Thoracic aorta (tissue), 2 donors: ENCODE measurements around the gene SH3BP4. TPM values are rescaled to one million over a fixed set of nuclear protein-coding genes. Genes with fewer than 3 reads are reported as not detected.

ENCODE experiments used
- ATAC-seq: fragments of 150-250 bp; one replicate; pipeline ENCODE4 v1.8.0; 2017; ENCODE audit warnings: low read depth; ENCODE audit not compliant: insufficient number of reproducible peaks, low FRiP score
- DNase-seq: peaks from one replicate; pipeline ENCODE4 v3.0.0-alpha.2; 2020; ENCODE audit warnings: low spot score
- H3K27ac ChIP-seq, 2 donors: fragments of 200-600 bp; sonication (generic); 1 replicate in 1 of 2; 2 replicates in 1 of 2; pipeline ENCODE4 v1.5.1; 2016; ENCODE audit warnings: mild to moderate bottlenecking in 2 of 2, moderate library complexity in 2 of 2
- H3K27me3 ChIP-seq: fragments of 200-600 bp; sonication (generic); replicated peaks from 2 replicates; pipeline ENCODE4 v1.6.0; 2016; ENCODE audit warnings: mild to moderate bottlenecking; ENCODE audit not compliant: insufficient read depth
- H3K36me3 ChIP-seq: fragments of 200-600 bp; sonication (generic); one replicate; pipeline ENCODE4 v1.5.1; 2016
- H3K4me1 ChIP-seq, 2 donors: fragments of 200-600 bp; sonication (generic); 1 replicate in 1 of 2; 2 replicates in 1 of 2; pipeline versions ENCODE4 v1.5.1 to v1.6.0; 2016; ENCODE audit warnings: low read depth in 2 of 2, mild to moderate bottlenecking in 1 of 2; ENCODE audit not compliant: control insufficient read depth in 1 of 2
- H3K4me3 ChIP-seq: fragments of 200-600 bp; sonication (generic); 2 replicates; pipeline ENCODE4 v1.5.1; 2016; ENCODE audit warnings: mild to moderate bottlenecking
- H3K9me3 ChIP-seq: fragments of 200-600 bp; sonication (generic); 2 replicates; pipeline ENCODE4 v1.5.1; 2016
- CTCF ChIP-seq: fragments of 200-600 bp; sonication (generic); IDR thresholded peaks from one replicate; pipeline ENCODE4 v1.5.1; 2019; ENCODE audit warnings: antibody characterized with exemption
- total RNA-seq, 2 donors: library from RNA; depleted of rRNA; stranded (reverse); fragments of >200 nt; gene quantifications; one replicate each; pipeline versions ENCODE4 v1.1.0 to v1.2.3, GENCODE V29; 2016

The SH3BP4 gene
- total RNA-seq, 2 donors from 2014 or later: 24.0 to 32.4 TPM

- no peak for TF ChIP-seq CTCF
These were observed 55.2 kb downstream of the SH3BP4 start for GRCh38 chr2:235006986-235007385.

GRCh38 chr2:235007664-235008457 lies 56.0 kb downstream of the SH3BP4 start:
- ATAC-seq (no peak), DNase-seq (no peak)
- no peaks in the 10 kb centered on the region for H3K36me3 ChIP-seq
- no peak overlapping the region for H3K27ac ChIP-seq
- H3K4me3 ChIP-seq: no peak overlapping the region
- H3K4me1 ChIP-seq: peaks cover 11 to 21% of the 10 kb centered on the region in 2 donors
- TF ChIP-seq CTCF: no peak
- H3K9me3 ChIP-seq: no peaks in the 10 kb centered on the region
- no peaks in the 10 kb centered on the region for H3K27me3 ChIP-seq

More at GRCh38 chr2:235006986-235007385, 55.2 kb downstream of the SH3BP4 start:
- peaks cover 11 to 21% of the 10 kb centered on the region in 2 donors for H3K4me1 ChIP-seq
- ATAC-seq (no peak), DNase-seq (no peak)
- no peaks in the 10 kb centered on the region for H3K27me3 ChIP-seq
- no peak overlapping the region for H3K4me3 ChIP-seq
- no peak overlapping the region for H3K27ac ChIP-seq
- H3K9me3 ChIP-seq: no peaks in the 10 kb centered on the region
- no peaks in the 10 kb centered on the region for H3K36me3 ChIP-seq

- Histone ChIP-seq H3K36me3 (no peaks in the 10 kb centered on the region), H3K4me3 (no peak overlapping the region), H3K27me3 (no peaks in the 10 kb centered on the region), H3K27ac (no peak overlapping the region), H3K4me1 (peaks cover 11 to 21% of the 10 kb centered on the region in 2 donors), H3K9me3 (no peaks in the 10 kb centered on the region)
- no peak for TF ChIP-seq CTCF
- ATAC-seq: no peak
- no peak for DNase-seq
These were observed 56.8 kb downstream of the SH3BP4 start for GRCh38 chr2:235008584-235009044.

- H3K27ac ChIP-seq: no peak overlapping the region
- H3K36me3 ChIP-seq: no peaks in the 10 kb centered on the region
- H3K27me3 ChIP-seq: no peaks in the 10 kb centered on the region
- H3K4me3 ChIP-seq: no peak overlapping the region
- H3K4me1 ChIP-seq: peaks cover 11 to 18% of the 10 kb centered on the region in 2 donors
- ATAC-seq (no peak), DNase-seq (no peak)
- TF ChIP-seq CTCF: no peak
- H3K9me3 ChIP-seq: no peaks in the 10 kb centered on the region
These were observed 57.3 kb downstream of the SH3BP4 start for GRCh38 chr2:235009081-235009480.

GRCh38 chr2:235010117-235010714 lies 58.4 kb downstream of the SH3BP4 start:
- Histone ChIP-seq H3K27ac (no peak overlapping the region), H3K4me1 (peaks cover 9 to 14% of the 10 kb centered on the region in 2 donors), H3K4me3 (no peak overlapping the region), H3K36me3 (no peaks in the 10 kb centered on the region), H3K27me3 (no peaks in the 10 kb centered on the region), H3K9me3 (no peaks in the 10 kb centered on the region)
- TF ChIP-seq CTCF: no peak
- ATAC-seq (no peak), DNase-seq (no peak)
